Activated CD8-positive, alpha-beta T cell treated with anti-CD3 and anti-CD28 coated beads for 36 hours (primary cell): ENCODE measurements around the gene SLC25A48. TPM values are rescaled to one million over a fixed set of nuclear protein-coding genes. Genes with fewer than 3 reads are reported as not detected.

ENCODE experiments used
- ATAC-seq: fragments of 200-7000 bp; cut with Tn5 transposase; one replicate; pipeline ENCODE4 v1.10.0; 2021; ENCODE audit warnings: mild to moderate bottlenecking, moderate library complexity
- CTCF ChIA-PET: fragments of 350-600 bp; sonication (Branson Sonifier 250); formaldehyde crosslinking; loops from one replicate; lab custom pipeline; 2021; ENCODE audit warnings: antibody characterized with exemption; lab: Charles Lee
- POLR2A ChIA-PET: fragments of 350-600 bp; sonication (Branson Sonifier 250); formaldehyde crosslinking; loops from one replicate; lab custom pipeline; 2021; ENCODE audit warnings: antibody characterized with exemption; lab: Charles Lee
- DNase-seq: peaks from one replicate; pipeline ENCODE4 v3.0.0-alpha.2; 2020
- H3K27ac Mint-ChIP-seq: one replicate; pipeline ENCODE4 v1.8.0; 2021; ENCODE audit warnings: mild to moderate bottlenecking, mixed read lengths
- H3K27me3 Mint-ChIP-seq: one replicate; pipeline ENCODE4 v1.8.0; 2021; ENCODE audit warnings: mixed read lengths
- H3K36me3 Mint-ChIP-seq: one replicate; pipeline ENCODE4 v1.8.0; 2021; ENCODE audit warnings: low read depth, mixed read lengths
- H3K4me1 Mint-ChIP-seq: one replicate; pipeline ENCODE4 v1.8.0; 2021; ENCODE audit warnings: low read depth, mixed read lengths
- H3K4me3 Mint-ChIP-seq: one replicate; pipeline ENCODE4 v1.8.0; 2021; ENCODE audit warnings: mild to moderate bottlenecking, moderate library complexity, mixed read lengths
- H3K9me3 Mint-ChIP-seq: one replicate; pipeline ENCODE4 v1.8.0; 2021; ENCODE audit warnings: mixed read lengths
- intact Hi-C: fragments of 100-400 bp; cut with micrococcal nuclease; formaldehyde crosslinking; loops from one replicate; pipeline ENCODE4 v1.10.0; 2022
- total RNA-seq, 2 experiments: library from RNA; stranded (reverse); gene quantifications; one replicate each; pipeline ENCODE4 v1.2.3, GENCODE V29; 2021
- TF ChIP-seq, protein P1 (sequence below): fragments of 200-600 bp; IDR thresholded peaks from one replicate; pipeline ENCODE4 v1.8.0; 2022; ENCODE audit warnings: antibody characterized with exemption, mild to moderate bottlenecking

SLC25A48 gene
- total RNA-seq, 2 experiments from 2014 or later: not detected

DNA sequence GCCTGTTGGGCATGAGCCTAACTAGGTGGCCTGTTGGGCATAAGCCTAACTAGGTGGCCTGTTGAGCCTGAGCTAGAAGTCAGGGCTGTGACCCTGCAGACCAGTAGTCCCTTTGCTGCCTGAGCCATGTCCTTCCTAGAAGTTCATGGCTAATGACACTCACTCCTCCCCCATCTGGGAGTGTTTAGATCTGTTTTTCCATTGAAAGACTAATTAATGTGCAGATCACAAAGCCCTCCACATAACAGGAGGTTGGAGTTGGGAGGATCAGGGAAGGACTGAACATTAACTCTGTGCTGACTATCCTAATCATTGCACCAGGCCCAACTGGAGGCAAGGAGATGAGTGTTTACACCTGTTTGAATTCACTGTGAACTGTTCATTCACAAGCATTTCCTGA is 27.6 kb downstream of the SLC25A48 start:
- no peaks in the 10 kb centered on the region for H3K9me3 Mint-ChIP-seq
- CTCF ChIA-PET: no interaction called here
- intact Hi-C loops: no loop called here

DNA sequence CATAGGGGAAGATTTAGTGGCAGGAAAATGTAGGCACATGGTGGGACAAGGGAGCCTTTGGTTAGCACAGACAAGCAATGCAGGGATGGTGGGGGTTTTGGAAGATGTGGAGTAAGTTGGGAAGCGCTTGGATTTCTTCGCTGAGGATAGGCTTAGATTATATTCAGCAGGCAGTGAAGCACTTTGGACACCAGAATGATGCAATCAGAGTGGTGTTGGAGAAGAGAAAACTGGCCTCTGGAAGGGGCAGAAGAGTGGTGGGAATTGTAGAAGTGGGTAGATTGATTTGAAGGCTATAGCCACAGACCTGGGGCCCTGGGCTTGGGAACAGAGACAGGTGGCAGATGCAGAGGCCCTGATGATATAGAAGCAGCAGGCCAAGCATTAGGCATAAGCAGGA is 28.3 kb downstream of the SLC25A48 start:
- no peaks in the 10 kb centered on the region for H3K9me3 Mint-ChIP-seq
- CTCF ChIA-PET: no interaction called here
- H3K36me3 Mint-ChIP-seq: no peaks in the 10 kb centered on the region
- H3K4me3 Mint-ChIP-seq: no peak overlapping the region
- POLR2A ChIA-PET: no interaction called here
- ATAC-seq (no peak), DNase-seq (no peak)
- H3K27ac Mint-ChIP-seq: no peak overlapping the region
- intact Hi-C loops: no loop called here
- H3K27me3 Mint-ChIP-seq: peaks cover 3% of the 10 kb centered on the region
- H3K4me1 Mint-ChIP-seq: no peaks in the 10 kb centered on the region
- TF ChIP-seq, protein P1, sequence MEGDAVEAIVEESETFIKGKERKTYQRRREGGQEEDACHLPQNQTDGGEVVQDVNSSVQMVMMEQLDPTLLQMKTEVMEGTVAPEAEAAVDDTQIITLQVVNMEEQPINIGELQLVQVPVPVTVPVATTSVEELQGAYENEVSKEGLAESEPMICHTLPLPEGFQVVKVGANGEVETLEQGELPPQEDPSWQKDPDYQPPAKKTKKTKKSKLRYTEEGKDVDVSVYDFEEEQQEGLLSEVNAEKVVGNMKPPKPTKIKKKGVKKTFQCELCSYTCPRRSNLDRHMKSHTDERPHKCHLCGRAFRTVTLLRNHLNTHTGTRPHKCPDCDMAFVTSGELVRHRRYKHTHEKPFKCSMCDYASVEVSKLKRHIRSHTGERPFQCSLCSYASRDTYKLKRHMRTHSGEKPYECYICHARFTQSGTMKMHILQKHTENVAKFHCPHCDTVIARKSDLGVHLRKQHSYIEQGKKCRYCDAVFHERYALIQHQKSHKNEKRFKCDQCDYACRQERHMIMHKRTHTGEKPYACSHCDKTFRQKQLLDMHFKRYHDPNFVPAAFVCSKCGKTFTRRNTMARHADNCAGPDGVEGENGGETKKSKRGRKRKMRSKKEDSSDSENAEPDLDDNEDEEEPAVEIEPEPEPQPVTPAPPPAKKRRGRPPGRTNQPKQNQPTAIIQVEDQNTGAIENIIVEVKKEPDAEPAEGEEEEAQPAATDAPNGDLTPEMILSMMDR: no peak

More for the DNA sequence above, 27.6 kb downstream of the SLC25A48 start:
- H3K27me3 Mint-ChIP-seq: peaks cover 3% of the 10 kb centered on the region
- POLR2A ChIA-PET: no interaction called here
- DNase-seq (no peak), ATAC-seq (no peak)
- H3K4me1 Mint-ChIP-seq: no peaks in the 10 kb centered on the region
- TF ChIP-seq, protein P1: no peak
- H3K4me3 Mint-ChIP-seq: no peak overlapping the region
- H3K36me3 Mint-ChIP-seq: no peaks in the 10 kb centered on the region
- no peak overlapping the region for H3K27ac Mint-ChIP-seq

DNA sequence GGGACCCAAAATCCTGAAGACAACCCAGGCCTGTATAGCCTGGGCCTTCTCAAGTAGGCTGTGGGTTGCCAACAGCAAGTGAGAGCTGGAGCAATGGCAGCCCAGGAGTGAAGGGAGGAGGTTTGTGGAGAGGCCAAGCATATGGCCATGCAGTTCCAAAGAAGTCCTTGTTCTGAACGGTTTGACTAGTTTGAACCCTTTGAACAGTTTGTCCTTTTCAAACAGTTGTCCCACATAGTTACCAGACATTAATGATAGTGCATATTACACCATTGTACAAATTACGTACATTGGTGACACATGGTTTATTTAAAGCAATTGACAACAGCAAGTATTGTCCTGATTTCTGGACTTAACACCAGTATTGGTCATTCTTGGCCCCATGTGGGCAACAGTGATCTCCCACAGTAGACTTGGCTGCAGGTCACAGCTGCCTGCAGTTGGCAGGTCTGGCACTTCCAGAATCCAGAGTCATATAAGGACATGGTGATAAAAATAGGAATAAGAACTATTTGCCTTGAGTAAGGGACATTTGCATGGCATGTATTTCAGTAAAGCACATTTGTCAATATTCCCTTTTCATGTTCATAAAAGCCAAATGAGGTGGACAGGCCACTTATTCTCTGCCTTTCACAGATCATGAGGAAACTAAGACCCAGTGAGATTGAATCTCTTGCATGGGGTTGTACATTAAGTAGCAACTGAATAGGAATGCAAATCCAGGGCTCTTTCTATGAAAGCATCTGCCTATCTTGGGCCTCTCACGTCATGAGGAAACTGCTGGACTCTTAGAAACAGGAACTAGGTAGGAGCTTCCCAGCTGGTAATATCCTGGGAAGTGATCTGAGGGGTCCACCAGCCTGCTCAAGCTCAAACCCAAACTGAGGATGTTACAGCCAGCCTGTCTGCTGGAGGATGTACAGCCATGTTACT is 30.3 kb downstream of the SLC25A48 start:
- intact Hi-C loops: no loop called here
- TF ChIP-seq, protein P1: no peak
- POLR2A ChIA-PET: no interaction called here
- DNase-seq (no peak), ATAC-seq (no peak)
- no peaks in the 10 kb centered on the region for H3K27me3 Mint-ChIP-seq
- CTCF ChIA-PET: no interaction called here
- no peak overlapping the region for H3K27ac Mint-ChIP-seq
- no peaks in the 10 kb centered on the region for H3K9me3 Mint-ChIP-seq
- no peaks in the 10 kb centered on the region for H3K4me1 Mint-ChIP-seq
- H3K36me3 Mint-ChIP-seq: no peaks in the 10 kb centered on the region
- no peak overlapping the region for H3K4me3 Mint-ChIP-seq

DNA sequence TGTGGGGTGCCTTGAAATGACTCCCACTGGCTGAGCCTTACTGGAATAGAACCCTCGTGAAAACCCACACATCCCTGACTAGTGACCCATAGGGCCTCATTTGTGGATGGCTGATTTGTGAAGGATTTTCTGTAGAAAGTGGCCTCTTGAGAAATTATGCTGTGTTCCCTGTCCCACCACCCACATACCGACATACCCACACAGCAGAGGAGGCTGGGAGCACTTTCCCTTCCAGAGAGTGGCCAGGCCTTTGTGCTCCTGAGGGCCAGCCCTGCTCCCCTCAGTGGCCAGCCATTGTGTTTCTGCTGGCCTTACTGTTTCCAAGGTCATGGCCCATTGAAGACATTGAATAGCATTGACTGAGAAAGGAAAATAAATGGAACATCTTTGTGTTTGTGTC is 31.6 kb downstream of the SLC25A48 start:
- no peak overlapping the region for H3K27ac Mint-ChIP-seq
- DNase-seq: no peak
- ATAC-seq: no peak
- POLR2A ChIA-PET: no interaction called here
- H3K4me1 Mint-ChIP-seq: no peaks in the 10 kb centered on the region
- no peaks in the 10 kb centered on the region for H3K36me3 Mint-ChIP-seq
- TF ChIP-seq, protein P1: no peak
- no peak overlapping the region for H3K4me3 Mint-ChIP-seq
- intact Hi-C loops: no loop called here
- no peaks in the 10 kb centered on the region for H3K9me3 Mint-ChIP-seq
- CTCF ChIA-PET: no interaction called here
- H3K27me3 Mint-ChIP-seq: no peaks in the 10 kb centered on the region

DNA sequence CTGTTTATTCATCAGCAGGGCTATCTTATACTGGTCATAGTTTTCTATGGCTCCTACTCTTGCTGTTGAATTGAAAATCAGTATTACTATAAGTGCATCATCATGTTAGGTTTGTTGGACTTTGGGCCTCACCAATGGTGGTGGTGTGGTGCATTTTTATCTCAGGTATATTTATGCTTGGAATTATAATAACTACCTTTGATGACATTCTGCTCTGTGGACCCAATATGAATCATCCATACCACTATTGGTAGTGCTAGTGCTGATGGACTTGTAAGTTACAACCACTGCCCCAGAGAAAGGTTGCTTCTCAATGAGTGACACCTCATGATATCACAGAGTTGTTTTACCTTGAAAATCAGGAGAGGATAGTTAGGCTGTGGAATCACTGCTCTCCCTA is 33.1 kb downstream of the SLC25A48 start:
- CTCF ChIA-PET: no interaction called here
- H3K4me1 Mint-ChIP-seq: no peaks in the 10 kb centered on the region
- H3K36me3 Mint-ChIP-seq: no peaks in the 10 kb centered on the region
- TF ChIP-seq, protein P1: no peak
- ATAC-seq (no peak), DNase-seq (no peak)
- H3K27ac Mint-ChIP-seq: no peak overlapping the region
- no peaks in the 10 kb centered on the region for H3K9me3 Mint-ChIP-seq
- intact Hi-C loops: no loop called here
- POLR2A ChIA-PET: no interaction called here
- no peaks in the 10 kb centered on the region for H3K27me3 Mint-ChIP-seq
- no peak overlapping the region for H3K4me3 Mint-ChIP-seq
